B cell (primary cell): ENCODE results near the gene ZNF786. TPM values are rescaled to one million over a fixed set of nuclear protein-coding genes. Genes with fewer than 3 reads are reported as not detected.
A peak's percentile ranks its signal among the peaks of the same experiment; 100 is the strongest.

Experiments
- ATAC-seq: fragments of 200-7000 bp; cut with Tn5 transposase; one replicate; pipeline ENCODE4 v1.10.0; 2021; ENCODE audit warnings: low read depth, mild to moderate bottlenecking, moderate number of reproducible peaks, moderate library complexity
- CTCF ChIA-PET: fragments of 350-600 bp; sonication (Branson Sonifier 250); formaldehyde crosslinking; loops from one replicate; lab custom pipeline; 2021; ENCODE audit warnings: antibody characterized with exemption, inconsistent platforms; lab: Charles Lee
- POLR2A ChIA-PET: fragments of 350-600 bp; sonication (Branson Sonifier 250); formaldehyde crosslinking; loops from one replicate; lab custom pipeline; 2021; ENCODE audit warnings: antibody characterized with exemption; lab: Charles Lee
- DNase-seq: peaks from one replicate; pipeline ENCODE4 v3.0.0; 2013
- H2AFZ ChIP-seq: 2 replicates; pipeline ENCODE4 v1.6.1; 2012; ENCODE audit warnings: mild to moderate bottlenecking, low read depth, low read length; ENCODE audit not compliant: insufficient read depth, poor library complexity, severe bottlenecking
- H3K27ac ChIP-seq, 2 donors: 1 replicate in 1 of 2; 2 replicates in 1 of 2; pipeline ENCODE4 v1.5.1; 2012 to 2013; ENCODE audit warnings: low read length in 2 of 2, mild to moderate bottlenecking in 2 of 2, moderate library complexity in 1 of 2
- H3K27me3 ChIP-seq, 4 experiments: fragments of 200-600 bp in 1 of 4; sonication (generic) in 1 of 4; replicated peaks in 1 of 4; 1 replicate in 2 of 4; 2 replicates in 2 of 4; pipeline versions ENCODE4 v1.6.1 to v1.7.0; 2013 to 2016; ENCODE audit warnings: low read length in 3 of 4, mild to moderate bottlenecking in 2 of 4, mixed read lengths in 1 of 4, moderate library complexity in 1 of 4; ENCODE audit not compliant: insufficient read depth in 4 of 4, control insufficient read depth in 3 of 4; ENCODE audit errors: control extremely low read depth in 1 of 4
- H3K36me3 ChIP-seq, 2 experiments: replicated peaks in 1 of 2; 1 replicate in 1 of 2; 2 replicates in 1 of 2; pipeline versions ENCODE4 v1.6.1 to v1.7.1; 2013; ENCODE audit warnings: low read length in 1 of 2; ENCODE audit not compliant: insufficient read depth in 2 of 2, control insufficient read depth in 1 of 2; ENCODE audit errors: control extremely low read depth in 1 of 2, extremely low read depth in 1 of 2
- H3K4me1 ChIP-seq, 2 donors: fragments of 200-600 bp in 1 of 2; sonication (generic) in 1 of 2; 1 replicate in 1 of 2; 2 replicates in 1 of 2; pipeline versions ENCODE4 v1.5.1 to v1.6.1; 2013 to 2017; ENCODE audit warnings: low read length in 2 of 2; ENCODE audit not compliant: control insufficient read depth in 2 of 2, insufficient read depth in 2 of 2
- H3K4me2 ChIP-seq: replicated peaks from 2 replicates; pipeline ENCODE3; 2012; ENCODE audit warnings: mild to moderate bottlenecking, low read depth, low read length; ENCODE audit not compliant: poor library complexity, severe bottlenecking
- H3K4me3 ChIP-seq, 5 experiments: fragments of 200-600 bp in 1 of 5; sonication (generic) in 1 of 5; 1 replicate in 3 of 5; 2 replicates in 2 of 5; pipeline versions ENCODE4 v1.5.1 to v1.7.0; 2011 to 2016; ENCODE audit warnings: low read length in 4 of 5, mild to moderate bottlenecking in 4 of 5, low read depth in 2 of 5, control low read depth in 1 of 5, moderate library complexity in 1 of 5; ENCODE audit not compliant: insufficient read depth in 1 of 5; ENCODE audit errors: control extremely low read depth in 1 of 5, extremely low read depth in 1 of 5
- H3K79me2 ChIP-seq: fragments of 200-600 bp; sonication (generic); one replicate; pipeline ENCODE4 v1.6.0; 2016; ENCODE audit warnings: low read length; ENCODE audit not compliant: control insufficient read depth, insufficient read depth
- H3K9ac ChIP-seq: fragments of 200-600 bp; sonication (generic); 2 replicates; pipeline ENCODE4 v1.6.1; 2017; ENCODE audit warnings: mild to moderate bottlenecking, low read length, moderate library complexity
- H3K9me3 ChIP-seq, 3 donors: one replicate each; pipeline versions ENCODE4 v1.6.1 to v1.7.1; 2013; ENCODE audit warnings: low read length in 2 of 3; ENCODE audit not compliant: control insufficient read depth in 2 of 3, insufficient read depth in 1 of 3; ENCODE audit errors: control extremely low read depth in 1 of 3
- H4K20me1 ChIP-seq: 2 replicates; pipeline ENCODE4 v1.6.0; 2012; ENCODE audit warnings: mild to moderate bottlenecking, low read length; ENCODE audit not compliant: insufficient read depth, control insufficient read depth, poor library complexity, severe bottlenecking
- H3K27ac Mint-ChIP-seq: one replicate; pipeline ENCODE4 v1.8.0; 2021; ENCODE audit warnings: mixed read lengths
- H3K27me3 Mint-ChIP-seq: one replicate; pipeline ENCODE4 v1.8.0; 2021; ENCODE audit warnings: mixed read lengths
- H3K4me1 Mint-ChIP-seq: one replicate; pipeline ENCODE4 v1.8.0; 2021; ENCODE audit warnings: mixed read lengths
- H3K4me3 Mint-ChIP-seq: one replicate; pipeline ENCODE4 v1.8.0; 2021; ENCODE audit warnings: mixed read lengths
- H3K9me3 Mint-ChIP-seq: one replicate; pipeline ENCODE4 v1.8.0; 2022; ENCODE audit warnings: mixed read lengths; ENCODE audit not compliant: insufficient read depth
- CTCF ChIP-seq: fragments of 200-600 bp; IDR thresholded peaks from one replicate; pipeline ENCODE4 v1.8.0; 2022; ENCODE audit warnings: antibody characterized with exemption, mild to moderate bottlenecking
- EZH2 ChIP-seq: IDR thresholded peaks from 2 replicates; pipeline ENCODE4 v1.6.1; 2012; ENCODE audit warnings: borderline replicate concordance, low read depth, mild to moderate bottlenecking, moderate library complexity, low read length; ENCODE audit not compliant: insufficient read depth, poor library complexity, severe bottlenecking
- WGBS: methylation state at CpG from one replicate; pipeline ENCODE4 v1.1.5; 2013; ENCODE audit warnings: missing lambda C conversion rate; ENCODE audit not compliant: insufficient coverage; 5-methylcytosine and 5-hydroxymethylcytosine counted together
- intact Hi-C: fragments of 100-400 bp; cut with micrococcal nuclease; formaldehyde crosslinking; loops from one replicate; pipeline ENCODE4 v1.10.0; 2022
- polyA plus RNA-seq: library from polyadenylated mRNA; depleted of rRNA; stranded (reverse); fragments of >200 nt; gene quantifications from 2 replicates; pipeline ENCODE4 v1.2.3, GENCODE V29; 2012
- total RNA-seq, 2 donors: library from RNA; stranded (reverse); fragments of 120-200 nt in 1 of 2; gene quantifications; 1 replicate in 1 of 2; 2 replicates in 1 of 2; pipeline versions ENCODE4 v1.2.3 to v1.2.4, GENCODE V29; 2013 to 2022

Gene ZNF786
- total and polyA plus RNA-seq, 2 donors (not counting 1 experiment from before 2014, with no cell fraction given): 6.4 to 14.7 TPM

GRCh38 chr7:149027611-149028345, 62.7 kb downstream of the ZNF786 start:
- Histone ChIP-seq H3K4me1 (peaks cover 19 to 21% of the 10 kb centered on the region in 2 donors), H3K79me2 (peaks cover 53% of the 10 kb centered on the region), H3K4me3 (peak overlapping the region; percentile 51 to 77 (median 73)), H3K36me3 (no peaks in the 10 kb centered on the region), H3K27ac (peak overlapping the region; percentile 39 to 94), H3K27me3 (no peaks in the 10 kb centered on the region), H2AFZ (peak overlapping the region; percentile 91), H3K4me2 (peak overlapping the region; percentile 97), H3K9ac (peak overlapping the region; percentile 87), H3K9me3 (no peaks in the 10 kb centered on the region), H4K20me1 (peaks cover 10% of the 10 kb centered on the region)
- ATAC-seq: no peak
- Mint-ChIP-seq H3K4me3 (peak overlapping the region; percentile 93), H3K27me3 (no peaks in the 10 kb centered on the region), H3K9me3 (no peaks in the 10 kb centered on the region), H3K27ac (peak overlapping the region; percentile 91), H3K4me1 (peaks cover 43% of the 10 kb centered on the region)
- POLR2A ChIA-PET: interaction anchor here (1.8 kb wide), 1 partner anchor 37 kb away, joined by 9 read pairs; no protein-coding TSS in a partner anchor
- DNase-seq: no peak
- intact Hi-C loops: loop anchor here (1.0 to 10.0 kb wide), 13 partner anchors 22 to 745 kb away; partner anchors contain the start of genes CUL1, EZH2, ZNF212 and ZNF398
- WGBS: 1% methylated on average over 42 of the region's 43 CpGs
- CTCF ChIA-PET: interaction anchor here (0.9 to 7.8 kb wide), 4 partner anchors 17 to 45 kb away, joined by 3 to 58 read pairs (median 14); no protein-coding TSS in a partner anchor
- TF ChIP-seq EZH2 (no peak), CTCF (no peak)

GRCh38 chr7:149027055-149027454, 63.5 kb downstream of the ZNF786 start:
- TF ChIP-seq EZH2 (no peak), CTCF (no peak)
- peak overlapping the region; percentile 51 to 77 (median 73) for H3K4me3 ChIP-seq
- no peaks in the 10 kb centered on the region for H3K27me3 ChIP-seq
- H3K36me3 ChIP-seq: no peaks in the 10 kb centered on the region
- Mint-ChIP-seq H3K27me3 (no peaks in the 10 kb centered on the region), H3K4me1 (peaks cover 44% of the 10 kb centered on the region), H3K27ac (peak overlapping the region; percentile 91), H3K9me3 (no peaks in the 10 kb centered on the region), H3K4me3 (peak overlapping the region; percentile 93)
- peaks cover 10% of the 10 kb centered on the region for H4K20me1 ChIP-seq
- peaks cover 19 to 21% of the 10 kb centered on the region in 2 donors for H3K4me1 ChIP-seq
- ATAC-seq (no peak), DNase-seq (peak; percentile 40)
- peaks cover 60% of the 10 kb centered on the region for H3K79me2 ChIP-seq
- ChIA-PET POLR2A (no interaction called here), CTCF (interaction anchor here (5.1 to 7.8 kb wide), 2 partner anchors 21 to 39 kb away, joined by 23 to 58 read pairs; no protein-coding TSS in a partner anchor)
- WGBS: no CpG with 5 or more reads among the region's 10 CpGs
- peak overlapping the region; percentile 97 for H3K4me2 ChIP-seq
- peak overlapping the region; percentile 91 for H2AFZ ChIP-seq
- H3K27ac ChIP-seq: peak overlapping the region in 1 of 2 donors; percentile 94
- intact Hi-C loops: loop anchor here (5.0 to 10.0 kb wide), 4 partner anchors 210 to 745 kb away; partner anchors contain the start of genes ZNF212, ZNF467 and ZNF783
- H3K9me3 ChIP-seq: no peaks in the 10 kb centered on the region
- peak overlapping the region; percentile 87 for H3K9ac ChIP-seq
